ENCODE results near the gene NLRC5. TPM values are rescaled to one million over a fixed set of nuclear protein-coding genes. Genes with fewer than 3 reads are reported as not detected.
A peak's percentile ranks its signal among the peaks of the same experiment; 100 is the strongest.

NLRC5 gene
- total RNA-seq, 1 donor from 2014 or later, result 34.5 TPM

GRCh38 chr16:57027067-57027466, 37.7 kb downstream of the NLRC5 start:
- DNase-seq, result no peak

DNA sequence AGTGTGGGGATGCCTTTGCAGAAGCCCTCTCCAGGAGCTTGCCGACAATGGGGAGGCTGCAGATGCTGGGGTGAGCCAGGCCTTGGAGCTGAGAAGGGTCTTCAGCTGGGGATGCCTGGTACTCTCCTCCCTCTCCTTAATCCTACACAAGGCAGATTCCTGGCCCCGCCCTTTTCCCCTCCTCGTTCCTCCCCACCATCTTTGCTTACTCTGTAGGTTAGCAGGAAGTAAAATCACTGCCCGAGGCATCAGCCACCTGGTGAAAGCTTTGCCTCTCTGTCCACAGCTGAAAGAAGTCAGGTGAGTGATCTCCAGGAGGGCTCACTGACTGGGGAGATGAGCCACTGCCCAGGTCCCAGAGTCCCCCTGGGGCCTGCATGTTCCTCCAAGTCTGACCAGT, 38.7 kb downstream of the NLRC5 start:
- no peak for DNase-seq

GRCh38 chr16:57029161-57030160, 40.1 kb downstream of the NLRC5 start:
- DNase-seq, result no peak

- DNase-seq, result no peak
Measured at GRCh38 chr16:57030346-57030902, 41.1 kb downstream of the NLRC5 start.

GRCh38 chr16:57031156-57031555, 41.8 kb downstream of the NLRC5 start:
- no peak for DNase-seq

DNA sequence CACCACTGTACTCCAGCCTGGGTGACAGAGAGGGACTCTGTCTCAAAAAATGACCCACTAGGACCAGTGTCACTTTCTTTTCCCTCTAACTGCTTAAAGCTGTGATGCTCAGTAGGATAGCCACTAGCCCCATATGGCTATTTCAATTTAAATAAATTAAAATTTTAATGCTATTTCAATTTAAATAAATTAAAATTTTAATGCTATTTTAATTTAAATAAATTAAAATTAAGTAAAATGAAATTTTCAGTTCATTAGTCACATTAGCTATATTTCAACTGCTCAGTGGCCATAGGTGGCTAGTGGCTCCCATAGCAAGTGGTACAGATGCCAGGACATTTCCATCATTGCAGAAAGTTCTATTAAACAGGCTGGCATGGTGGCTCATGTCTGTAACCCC, 43.0 kb downstream of the NLRC5 start:
- no peak for DNase-seq

- DNase-seq, result no peak
Measured at GRCh38 chr16:57032931-57033330, 43.6 kb downstream of the NLRC5 start.

DNA sequence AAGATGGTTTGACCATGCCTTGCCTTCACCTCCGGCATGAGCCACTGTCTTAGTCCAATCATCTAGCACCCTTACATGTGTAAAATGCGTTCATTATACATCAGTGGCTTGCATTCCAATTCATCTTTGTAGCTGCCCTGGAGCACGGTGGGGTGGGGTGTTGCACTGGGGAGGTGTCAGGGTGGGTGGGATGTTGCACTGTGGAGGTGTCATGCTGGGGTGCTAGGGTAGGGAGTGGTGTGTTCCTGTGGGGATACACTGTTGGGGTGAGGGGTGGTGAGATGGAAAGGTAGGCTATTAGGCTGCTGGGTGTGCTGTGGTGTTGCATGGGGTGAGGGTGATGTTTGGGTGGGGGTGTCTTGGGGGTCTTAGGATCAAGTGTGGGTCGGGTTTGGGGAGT, 47.0 kb downstream of the NLRC5 start:
- no peak for DNase-seq

- no peak for DNase-seq
Measured at GRCh38 chr16:57036945-57037344, 47.6 kb downstream of the NLRC5 start.

GRCh38 chr16:57038166-57038565, 48.8 kb downstream of the NLRC5 start:
- no peak for DNase-seq

- peak; percentile 37 for DNase-seq
Measured at GRCh38 chr16:57039148-57039812, 49.9 kb downstream of the NLRC5 start.

GRCh38 chr16:57041182-57042156, 52.1 kb downstream of the NLRC5 start:
- no peak for DNase-seq

- no peak for DNase-seq
Measured at GRCh38 chr16:57042157-57043111, 53.1 kb downstream of the NLRC5 start.

DNA sequence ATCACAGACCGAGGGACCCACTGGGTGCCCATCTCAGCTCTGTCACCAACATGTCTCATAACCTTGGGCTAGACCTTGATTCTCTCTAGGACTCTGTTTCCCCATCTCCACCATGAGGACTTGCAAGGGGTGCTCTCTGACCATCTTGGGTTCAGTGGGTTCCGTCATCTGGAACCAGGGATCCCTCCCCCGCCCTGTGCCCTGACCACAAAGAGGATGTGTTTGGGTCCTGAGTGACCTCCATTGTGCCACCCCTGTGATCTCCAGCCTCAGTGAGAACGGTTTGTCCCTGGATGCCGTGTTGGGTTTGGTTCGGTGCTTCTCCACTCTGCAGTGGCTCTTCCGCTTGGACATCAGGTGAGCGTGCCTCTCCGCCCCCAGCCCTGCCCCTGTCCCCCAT, 53.9 kb downstream of the NLRC5 start:
- DNase-seq, result no peak

- DNase-seq, result no peak
Measured at GRCh38 chr16:57044931-57045693, 55.8 kb downstream of the NLRC5 start.

DNA sequence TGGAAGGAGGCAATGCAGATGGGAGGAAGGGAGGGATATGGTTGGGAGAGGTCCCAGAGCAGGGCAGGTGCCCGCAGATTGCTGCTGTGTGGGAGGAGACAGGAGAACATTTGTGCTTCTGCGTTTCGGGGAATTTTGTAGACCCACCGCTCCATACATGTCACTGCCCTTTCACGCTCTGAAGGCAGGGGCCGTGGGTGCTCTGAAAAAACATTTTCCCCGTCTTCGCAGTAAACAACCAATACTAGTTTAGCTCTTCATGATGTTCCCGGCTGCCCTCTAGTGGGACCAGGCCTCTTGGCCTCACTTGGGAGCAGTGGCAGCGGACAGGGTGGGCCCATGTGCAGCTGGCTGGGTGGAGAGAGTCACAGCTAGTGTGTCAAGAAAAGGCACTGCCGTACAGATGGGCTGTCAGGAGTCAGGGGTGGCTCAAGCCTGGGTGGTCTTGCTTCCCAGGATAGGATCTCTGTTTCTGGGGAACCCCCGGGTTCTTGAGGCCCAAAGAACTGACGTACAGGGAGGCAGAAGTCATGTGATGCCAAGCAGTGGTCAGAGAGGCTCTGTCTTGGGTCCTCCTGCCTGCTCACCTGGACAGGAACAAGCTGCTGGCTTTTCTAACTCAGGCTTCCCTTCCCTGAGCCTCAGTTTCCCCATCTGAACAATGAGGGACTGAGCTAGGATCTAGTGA, 56.5 kb downstream of the NLRC5 start:
- peak; percentile 76 for DNase-seq

- no peak for DNase-seq
Measured at GRCh38 chr16:57048095-57048494, 58.7 kb downstream of the NLRC5 start.

DNA sequence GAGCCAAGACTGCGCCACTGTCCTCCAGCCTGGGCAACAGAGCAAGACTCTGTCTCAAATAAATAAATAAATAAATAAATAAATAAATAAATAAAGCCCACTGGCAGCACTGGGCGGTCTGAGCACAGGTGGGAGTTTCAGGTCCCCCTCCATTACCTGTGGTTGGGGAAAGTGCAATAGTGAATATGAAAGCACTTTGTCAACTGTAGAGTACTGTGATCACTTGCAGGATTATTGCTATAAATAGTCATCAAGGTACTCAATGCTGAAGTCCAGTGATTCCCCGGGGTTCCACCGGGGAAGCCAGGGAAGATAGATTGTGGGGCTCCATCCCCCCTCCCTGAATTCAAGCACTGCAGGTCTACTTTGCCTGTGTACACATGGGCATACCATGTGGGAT, 60.3 kb downstream of the NLRC5 start:
- DNase-seq, result no peak

DNA sequence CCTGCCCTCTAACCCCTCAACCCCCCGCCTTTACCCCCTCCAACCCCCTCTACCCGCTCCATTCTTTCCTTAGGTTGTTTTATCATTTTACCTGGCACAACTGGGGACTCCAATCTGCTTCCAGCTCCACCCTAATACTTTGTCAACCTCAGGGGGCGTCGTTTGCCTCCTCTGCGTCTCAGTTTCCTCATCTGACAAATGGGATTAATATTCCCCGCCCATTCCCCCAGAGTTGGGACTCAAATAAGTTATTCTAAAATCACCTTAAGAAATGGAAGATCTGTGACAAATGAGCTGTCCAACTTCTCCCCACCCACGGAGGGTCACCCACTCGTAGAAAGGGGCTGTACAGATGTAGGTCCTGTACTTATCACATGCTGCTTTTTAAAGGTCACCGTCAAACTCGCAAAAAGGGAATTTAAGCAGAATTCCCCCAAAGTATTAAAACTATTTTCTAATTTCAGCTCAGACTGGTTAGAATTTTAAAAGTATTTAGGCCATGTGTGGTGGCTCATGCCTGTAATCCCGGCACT, 62.4 kb downstream of the NLRC5 start:
- DNase-seq, result no peak
